Breast epithelium (tissue), 4 donors: ENCODE results near the gene CAPZA2. TPM values are rescaled to one million over a fixed set of nuclear protein-coding genes. Genes with fewer than 3 reads are reported as not detected.

Experiments used
- DNase-seq, 2 donors: peaks; one replicate each; pipeline ENCODE4 v3.0.0-alpha.2; 2019; ENCODE audit warnings: low spot score in 2 of 2
- H3K27ac ChIP-seq, 2 donors: fragments of 200-600 bp; sonication (generic) in 1 of 2; one replicate each; pipeline ENCODE4 v1.5.1; 2016 to 2019; ENCODE audit warnings: mild to moderate bottlenecking in 1 of 2
- H3K27me3 ChIP-seq, 2 donors: fragments of 200-600 bp; sonication (generic) in 1 of 2; one replicate each; pipeline versions ENCODE4 v1.5.1 to v1.6.0; 2017 to 2019; ENCODE audit warnings: control low read depth in 1 of 2, mild to moderate bottlenecking in 1 of 2
- H3K36me3 ChIP-seq: fragments of 200-600 bp; one replicate; pipeline ENCODE4 v1.5.1; 2019
- H3K4me1 ChIP-seq, 2 donors: fragments of 200-600 bp; sonication (generic); one replicate each; pipeline ENCODE4 v1.5.1; 2016 to 2019; ENCODE audit warnings: control low read depth in 1 of 2
- H3K4me3 ChIP-seq, 3 donors: fragments of 200-600 bp; sonication (generic); 1 replicate in 2 of 3; 2 replicates in 1 of 3; pipeline ENCODE4 v1.5.1; 2016 to 2019; ENCODE audit warnings: mild to moderate bottlenecking in 3 of 3, moderate library complexity in 2 of 3
- H3K9me3 ChIP-seq, 2 donors: fragments of 200-600 bp; sonication (generic) in 1 of 2; one replicate each; pipeline ENCODE4 v1.5.1; 2016 to 2019; ENCODE audit warnings: control low read depth in 1 of 2
- CTCF ChIP-seq, 3 donors: fragments of 450-650 bp; IDR thresholded peaks; one replicate each; pipeline ENCODE4 v1.5.1; 2016 to 2017; ENCODE audit warnings: antibody characterized with exemption in 3 of 3, mild to moderate bottlenecking in 3 of 3, moderate library complexity in 3 of 3
- POLR2A ChIP-seq: fragments of 450-650 bp; IDR thresholded peaks from one replicate; pipeline ENCODE4 v1.6.1; 2016; ENCODE audit warnings: antibody characterized with exemption, mild to moderate bottlenecking, moderate library complexity
- POLR2AphosphoS5 ChIP-seq, 3 donors: sonication (generic); formaldehyde crosslinking; IDR thresholded peaks; one replicate each; pipeline ENCODE4 v1.6.1; 2017; ENCODE audit warnings: antibody characterized with exemption in 3 of 3
- intact Hi-C: fragments of 100-400 bp; cut with DNase I; formaldehyde crosslinking; loops from one replicate; pipeline ENCODE4 v1.15.1; 2023; ENCODE audit warnings: low total_unique reads
- total RNA-seq, 3 donors: library from RNA; depleted of rRNA; stranded (reverse); fragments of >200 nt; gene quantifications; one replicate each; pipeline ENCODE4 v1.1.0, GENCODE V29; 2016

CAPZA2 gene
- total RNA-seq, 3 donors from 2014 or later = 117 to 138 (median 134) TPM

GRCh38 chr7:116836048-116836447 is 26.3 kb upstream of the CAPZA2 start:
- no peaks in the 10 kb centered on the region for H3K4me1 ChIP-seq
- no peaks in the 10 kb centered on the region for H3K9me3 ChIP-seq
- TF ChIP-seq POLR2A (no peak), POLR2AphosphoS5 (IDR thresholded peaks at IDR 0.05) (no peak), CTCF (IDR thresholded peaks at IDR 0.05) (no peak)
- no peaks in the 10 kb centered on the region for H3K27me3 ChIP-seq
- H3K27ac ChIP-seq = no peak overlapping the region
- intact Hi-C loops = loop anchor here (10.0 kb wide), 1 partner anchor 1711 kb away; no protein-coding TSS in a partner anchor
- H3K4me3 ChIP-seq = no peak overlapping the region
- no peaks in the 10 kb centered on the region for H3K36me3 ChIP-seq
- DNase-seq = no peak

GRCh38 chr7:116836911-116837310 is 25.5 kb upstream of the CAPZA2 start:
- Histone ChIP-seq H3K36me3 (no peaks in the 10 kb centered on the region), H3K9me3 (no peaks in the 10 kb centered on the region), H3K27me3 (no peaks in the 10 kb centered on the region), H3K4me3 (no peak overlapping the region), H3K4me1 (no peaks in the 10 kb centered on the region), H3K27ac (no peak overlapping the region)
- no peak for TF ChIP-seq CTCF (IDR thresholded peaks at IDR 0.05)
- no peak for TF ChIP-seq POLR2A
- TF ChIP-seq POLR2AphosphoS5 (IDR thresholded peaks at IDR 0.05) = no peak
- no peak for DNase-seq
- intact Hi-C loops = loop anchor here (10.0 kb wide), 1 partner anchor 1712 kb away; no protein-coding TSS in a partner anchor

GRCh38 chr7:116837586-116837985 is 24.8 kb upstream of the CAPZA2 start:
- no peak overlapping the region for H3K27ac ChIP-seq
- no peaks in the 10 kb centered on the region for H3K36me3 ChIP-seq
- no peak for TF ChIP-seq POLR2AphosphoS5 (IDR thresholded peaks at IDR 0.05)
- no peaks in the 10 kb centered on the region for H3K9me3 ChIP-seq
- no peaks in the 10 kb centered on the region for H3K4me1 ChIP-seq
- H3K27me3 ChIP-seq = no peaks in the 10 kb centered on the region
- no peak overlapping the region for H3K4me3 ChIP-seq
- DNase-seq = no peak
- intact Hi-C loops = loop anchor here (10.0 kb wide), 1 partner anchor 1713 kb away; no protein-coding TSS in a partner anchor

GRCh38 chr7:116840256-116840655 is 22.1 kb upstream of the CAPZA2 start:
- no peaks in the 10 kb centered on the region for H3K27me3 ChIP-seq
- H3K4me3 ChIP-seq = no peak overlapping the region
- no peaks in the 10 kb centered on the region for H3K36me3 ChIP-seq
- intact Hi-C loops = no loop called here
- no peak for DNase-seq
- TF ChIP-seq CTCF (IDR thresholded peaks at IDR 0.05) (no peak), POLR2AphosphoS5 (IDR thresholded peaks at IDR 0.05) (no peak), POLR2A (no peak)
- H3K9me3 ChIP-seq = no peaks in the 10 kb centered on the region
- H3K4me1 ChIP-seq = no peaks in the 10 kb centered on the region
- H3K27ac ChIP-seq = no peak overlapping the region

- intact Hi-C loops = no loop called here
- no peak for DNase-seq
These were observed 20.0 kb upstream of the CAPZA2 start for GRCh38 chr7:116842371-116842770.

More at GRCh38 chr7:116842371-116842770, 20.0 kb upstream of the CAPZA2 start:
- Histone ChIP-seq H3K9me3 (no peaks in the 10 kb centered on the region), H3K4me1 (no peaks in the 10 kb centered on the region), H3K27me3 (no peaks in the 10 kb centered on the region), H3K36me3 (no peaks in the 10 kb centered on the region), H3K4me3 (no peak overlapping the region), H3K27ac (no peak overlapping the region)
- TF ChIP-seq CTCF (IDR thresholded peaks at IDR 0.05) (no peak), POLR2AphosphoS5 (IDR thresholded peaks at IDR 0.05) (no peak), POLR2A (no peak)
